ENCODE results near the gene C1QC.
"Not testable (repeated sequence)": the region's sequence is repeated elsewhere in the genome, so short reads cannot be mapped to it uniquely, and the experiment has no call there.

Gene C1QC

DNA sequence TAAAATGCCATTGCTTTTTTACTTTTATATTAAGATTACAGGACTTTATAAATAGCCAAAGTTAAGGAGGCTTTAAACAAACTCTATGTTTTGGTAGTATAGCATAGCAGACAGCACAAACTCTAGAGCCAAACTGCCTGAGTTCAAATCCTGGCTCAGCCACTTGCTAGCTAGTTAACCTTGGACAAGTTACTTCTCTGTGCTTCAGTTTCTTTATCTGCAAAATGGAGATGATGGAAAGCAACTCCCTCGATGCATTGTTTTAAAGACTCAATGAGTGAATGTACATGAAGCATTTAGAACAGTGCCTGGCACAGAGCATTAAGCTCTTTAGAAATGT lies 30.9 kb downstream of the C1QC start:
- no peak for TF ChIP-seq POLR2A (IDR thresholded peaks at IDR 0.05; ENCODE audit: low read depth, low read length)
- no peak for TF ChIP-seq TAF1 (IDR thresholded peaks at IDR 0.05; ENCODE audit: borderline replicate concordance, low read depth, low read length)
- no peak for TF ChIP-seq POLR2AphosphoS5 (IDR thresholded peaks at IDR 0.05; ENCODE audit: low read depth, low read length)
- DNase-seq (ENCODE audit: insufficient read length) (no peak), FAIRE-seq (no peak)

DNA sequence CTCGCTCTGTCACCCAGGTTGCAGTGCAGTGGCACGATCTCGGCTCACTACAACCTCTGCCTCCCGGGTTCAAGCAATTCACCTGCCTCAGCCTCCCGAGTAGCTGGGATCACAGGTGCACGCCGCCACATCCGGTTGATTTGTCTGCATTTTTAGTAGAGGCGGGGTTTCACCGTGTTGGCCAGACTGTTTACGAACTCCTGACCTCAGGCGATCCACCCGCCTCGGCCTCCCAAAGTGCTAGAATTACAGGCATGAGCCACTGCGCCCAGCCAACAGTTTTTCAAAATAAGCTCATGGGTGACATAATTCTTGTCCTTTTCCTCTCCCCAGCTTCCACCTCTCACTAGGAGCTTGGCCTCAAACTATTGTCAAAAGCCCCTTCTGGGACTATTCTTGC lies 32.7 kb downstream of the C1QC start:
- not testable (repeated sequence) for DNase-seq (ENCODE audit: insufficient read length); FAIRE-seq

DNA sequence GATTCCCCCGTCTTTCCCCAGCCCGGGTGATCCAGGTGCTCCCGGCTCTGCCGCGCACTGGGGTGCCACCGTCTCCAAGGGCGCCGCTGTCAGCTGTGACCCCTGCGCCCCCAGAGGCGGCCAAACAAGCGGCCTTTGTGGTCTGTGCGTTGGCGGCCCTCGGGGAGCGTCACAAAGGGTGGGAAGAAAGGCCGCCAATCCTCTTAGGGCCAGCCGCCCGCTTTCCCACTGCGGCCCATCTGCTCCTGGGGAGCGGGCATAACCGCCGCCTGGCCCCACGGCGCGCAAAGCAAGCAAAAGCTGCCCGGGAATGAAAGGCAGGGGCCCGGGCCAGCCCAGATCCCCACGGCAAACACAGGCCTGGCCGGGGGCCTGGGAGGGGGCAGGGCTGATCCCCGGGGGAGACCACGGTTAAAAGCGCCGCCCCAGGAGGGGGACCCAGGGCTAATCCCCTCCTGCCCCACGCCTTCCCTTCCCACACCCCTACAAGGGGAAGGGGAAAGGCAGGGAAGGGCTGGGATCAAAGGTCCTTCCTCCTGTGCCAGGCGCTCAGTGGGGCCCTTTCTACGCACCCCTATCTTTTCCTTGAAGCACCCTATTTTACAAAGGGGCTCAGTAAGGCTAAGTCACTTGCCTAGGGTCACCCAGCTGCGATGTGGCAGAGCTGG lies 33.6 kb downstream of the C1QC start:
- TF ChIP-seq TAF1 (IDR thresholded peaks at IDR 0.05; ENCODE audit: borderline replicate concordance, low read depth, low read length): no peak
- TF ChIP-seq POLR2AphosphoS5 (IDR thresholded peaks at IDR 0.05; ENCODE audit: low read depth, low read length): no peak
- no peak for TF ChIP-seq POLR2A (IDR thresholded peaks at IDR 0.05; ENCODE audit: low read depth, low read length)
- no peak for FAIRE-seq

DNA sequence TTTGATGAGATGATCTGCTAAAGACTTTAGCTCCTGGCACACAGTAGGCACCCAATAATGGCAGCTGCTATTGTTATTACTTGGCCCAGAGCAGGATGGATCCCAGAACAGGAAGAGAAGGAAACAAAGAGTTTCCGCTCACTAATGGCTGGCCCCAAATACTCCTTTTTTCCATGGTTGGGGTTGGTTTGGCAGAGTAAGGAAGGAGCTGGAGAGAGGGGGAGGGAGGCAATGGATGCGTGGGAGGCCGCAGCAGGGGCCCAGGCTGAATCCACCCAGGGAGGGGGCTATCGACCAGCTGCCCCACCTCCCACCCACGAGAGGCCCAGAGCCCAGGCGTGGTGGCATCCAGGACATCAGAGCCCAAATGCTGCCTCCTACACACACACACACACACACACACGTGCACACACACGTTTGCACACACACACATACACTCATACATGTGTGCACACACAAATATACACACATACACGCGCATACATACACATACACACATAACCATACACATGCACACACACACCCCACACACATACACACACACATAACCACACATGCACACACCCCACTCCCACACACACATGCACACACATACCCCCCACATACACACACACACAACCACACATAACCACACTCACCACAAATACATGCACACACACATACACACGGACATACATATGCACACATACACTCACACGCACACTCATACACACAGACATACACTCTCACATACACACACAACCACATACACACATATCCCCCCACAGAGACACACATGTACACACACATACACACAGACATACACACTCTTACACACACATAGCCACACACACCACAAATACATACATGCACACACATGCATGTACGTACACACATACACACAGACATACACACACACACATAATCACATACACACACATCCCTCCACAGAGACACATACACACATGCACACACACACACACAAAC lies 34.8 kb downstream of the C1QC start:
- TF ChIP-seq POLR2AphosphoS5 (IDR thresholded peaks at IDR 0.05; ENCODE audit: low read depth, low read length): no peak
- no peak for TF ChIP-seq TAF1 (IDR thresholded peaks at IDR 0.05; ENCODE audit: borderline replicate concordance, low read depth, low read length)
- no peak for FAIRE-seq
- no peak for DNase-seq (ENCODE audit: insufficient read length)

More for the DNA sequence above, 33.6 kb downstream of the C1QC start:
- no peak for DNase-seq (ENCODE audit: insufficient read length)

DNA sequence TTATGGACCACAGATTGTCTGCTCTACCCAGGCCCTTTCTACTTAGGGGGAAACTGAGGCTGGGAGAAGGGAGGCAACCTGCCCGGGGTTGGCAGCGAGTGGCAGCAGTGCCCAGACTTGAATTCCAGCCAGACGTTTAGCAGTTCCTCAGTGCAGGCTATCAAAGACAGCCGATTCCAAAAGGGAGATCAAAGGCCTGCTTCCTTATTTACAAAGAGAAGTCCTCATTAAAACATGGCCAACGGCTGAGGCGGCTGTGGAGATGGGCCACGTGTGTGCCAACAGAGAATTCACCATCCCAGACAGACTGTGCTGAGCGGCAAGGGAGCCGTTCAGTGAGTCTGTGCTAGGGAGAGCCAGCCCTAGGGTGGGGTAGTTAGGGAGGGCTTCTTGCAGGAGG lies 37.3 kb downstream of the C1QC start:
- TF ChIP-seq POLR2A (IDR thresholded peaks at IDR 0.05; ENCODE audit: low read depth, low read length) (no peak), TAF1 (IDR thresholded peaks at IDR 0.05; ENCODE audit: borderline replicate concordance, low read depth, low read length) (no peak), POLR2AphosphoS5 (IDR thresholded peaks at IDR 0.05; ENCODE audit: low read depth, low read length) (no peak)
- DNase-seq (ENCODE audit: insufficient read length) (no peak), FAIRE-seq (no peak)

DNA sequence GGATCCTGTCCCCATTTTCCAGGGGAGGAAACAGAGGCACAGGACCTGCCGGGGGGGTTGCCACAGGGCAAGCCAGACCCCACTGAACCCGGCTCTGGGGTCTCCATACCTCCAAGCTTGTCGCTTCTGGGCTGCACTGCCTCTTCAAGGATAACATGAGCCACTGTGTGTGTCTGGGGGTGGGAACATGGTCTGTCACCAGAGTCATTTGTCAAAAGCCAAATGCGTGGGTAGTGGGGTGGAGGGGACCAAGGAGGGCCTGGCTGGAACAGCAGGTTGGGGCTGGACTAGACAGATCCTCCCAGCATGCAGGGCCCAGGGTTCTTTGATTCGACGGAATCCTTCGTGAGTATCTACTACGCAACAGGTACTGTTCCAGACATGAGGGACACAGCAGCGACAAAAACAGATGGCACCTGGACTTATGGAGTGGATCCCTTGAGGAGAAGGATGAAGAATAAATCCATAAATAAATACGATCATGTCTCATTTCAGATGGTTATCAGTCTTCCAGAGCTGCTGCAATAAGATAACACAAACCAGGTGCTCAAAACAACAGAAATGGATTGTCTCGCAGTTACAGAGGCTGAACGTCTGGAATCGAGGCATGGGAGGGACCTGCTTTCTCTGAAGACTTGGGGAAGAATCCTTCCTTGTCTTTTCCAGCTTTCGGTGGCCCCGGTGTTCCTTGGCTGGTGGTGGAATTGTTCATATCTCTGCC lies 38.3 kb downstream of the C1QC start:
- FAIRE-seq: no peak
- TF ChIP-seq POLR2A (IDR thresholded peaks at IDR 0.05; ENCODE audit: low read depth, low read length): no peak
- TF ChIP-seq POLR2AphosphoS5 (IDR thresholded peaks at IDR 0.05; ENCODE audit: low read depth, low read length): no peak
- TF ChIP-seq TAF1 (IDR thresholded peaks at IDR 0.05; ENCODE audit: borderline replicate concordance, low read depth, low read length): no peak
- no peak for DNase-seq (ENCODE audit: insufficient read length)

- DNase-seq (ENCODE audit: insufficient read length) (no peak), FAIRE-seq (no peak)
- TF ChIP-seq TAF1 (IDR thresholded peaks at IDR 0.05; ENCODE audit: borderline replicate concordance, low read depth, low read length) (no peak), POLR2AphosphoS5 (IDR thresholded peaks at IDR 0.05; ENCODE audit: low read depth, low read length) (no peak), POLR2A (IDR thresholded peaks at IDR 0.05; ENCODE audit: low read depth, low read length) (no peak)
These were observed 40.1 kb downstream of the C1QC start for GRCh38 chr1:22683547-22683946.

GRCh38 chr1:22685591-22686059 lies 42.2 kb downstream of the C1QC start:
- no peak for TF ChIP-seq TAF1 (IDR thresholded peaks at IDR 0.05; ENCODE audit: borderline replicate concordance, low read depth, low read length)
- no peak for TF ChIP-seq POLR2A (IDR thresholded peaks at IDR 0.05; ENCODE audit: low read depth, low read length)
- no peak for TF ChIP-seq POLR2AphosphoS5 (IDR thresholded peaks at IDR 0.05; ENCODE audit: low read depth, low read length)
- DNase-seq (ENCODE audit: insufficient read length) (no peak), FAIRE-seq (no peak)

DNA sequence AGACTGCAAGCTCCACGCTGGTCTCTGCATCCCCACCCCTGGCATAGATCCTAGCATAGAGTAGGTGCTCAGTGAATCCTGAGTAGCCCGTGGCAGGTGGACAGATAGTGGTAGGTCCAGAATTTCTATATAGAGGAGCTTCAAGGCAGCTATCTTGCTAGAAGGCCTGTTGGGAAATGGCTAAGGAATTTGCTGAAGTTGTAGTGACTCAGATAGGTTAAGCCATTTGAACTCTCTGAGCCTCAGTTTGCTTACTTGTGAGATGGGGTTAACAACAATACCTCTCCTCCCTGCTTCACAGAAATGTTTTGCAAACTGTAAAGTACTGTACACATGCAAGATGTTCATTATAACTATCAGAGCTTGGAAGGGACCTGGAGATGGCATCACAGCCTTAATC lies 43.8 kb downstream of the C1QC start:
- DNase-seq (ENCODE audit: insufficient read length) (no peak), FAIRE-seq (no peak)
- no peak for TF ChIP-seq POLR2A (IDR thresholded peaks at IDR 0.05; ENCODE audit: low read depth, low read length)
- no peak for TF ChIP-seq TAF1 (IDR thresholded peaks at IDR 0.05; ENCODE audit: borderline replicate concordance, low read depth, low read length)
- TF ChIP-seq POLR2AphosphoS5 (IDR thresholded peaks at IDR 0.05; ENCODE audit: low read depth, low read length): no peak

DNA sequence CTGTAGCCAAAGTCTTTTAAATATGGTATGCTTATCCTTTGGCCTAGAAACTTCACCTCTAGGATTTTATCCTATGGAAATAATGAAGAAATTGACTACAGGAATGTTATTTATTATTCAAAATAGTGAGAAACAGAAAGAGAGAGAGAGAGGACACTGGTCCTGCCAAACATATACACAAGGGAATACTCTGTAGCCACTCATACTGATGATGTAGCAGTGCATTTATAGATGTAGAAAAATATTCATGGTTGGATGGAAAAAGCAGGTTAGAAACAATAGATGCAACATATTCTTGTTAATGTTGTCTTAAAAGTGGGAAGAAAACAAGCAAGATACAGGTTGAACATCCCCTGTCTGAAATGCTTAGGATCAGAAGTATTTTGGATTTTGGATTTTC lies 45.0 kb downstream of the C1QC start:
- TF ChIP-seq TAF1 (IDR thresholded peaks at IDR 0.05; ENCODE audit: borderline replicate concordance, low read depth, low read length): no peak
- no peak for TF ChIP-seq POLR2A (IDR thresholded peaks at IDR 0.05; ENCODE audit: low read depth, low read length)
- TF ChIP-seq POLR2AphosphoS5 (IDR thresholded peaks at IDR 0.05; ENCODE audit: low read depth, low read length): no peak
- no peak for DNase-seq (ENCODE audit: insufficient read length)
- FAIRE-seq: no peak

DNA sequence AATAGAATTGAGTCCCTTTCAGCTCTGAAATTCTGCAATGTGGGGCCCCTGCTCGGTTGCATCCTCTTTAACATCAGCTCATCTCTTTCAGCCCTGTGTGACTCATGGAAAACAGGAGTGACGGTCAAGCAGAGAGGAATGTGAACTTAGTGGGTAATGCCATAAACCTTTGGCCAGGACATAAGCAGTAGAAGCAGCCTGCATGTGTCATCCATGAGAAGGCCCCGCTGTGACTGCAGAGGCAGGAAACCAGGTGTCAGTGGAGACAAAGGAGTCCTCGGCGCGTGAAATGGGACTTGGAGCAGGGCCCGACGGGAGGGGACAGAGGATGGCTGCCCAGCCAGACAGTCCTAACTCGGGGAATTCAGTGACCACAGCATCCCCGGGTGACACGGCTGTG lies 46.1 kb downstream of the C1QC start:
- FAIRE-seq: no peak
- no peak for DNase-seq (ENCODE audit: insufficient read length)
- no peak for TF ChIP-seq POLR2A (IDR thresholded peaks at IDR 0.05; ENCODE audit: low read depth, low read length)
- no peak for TF ChIP-seq POLR2AphosphoS5 (IDR thresholded peaks at IDR 0.05; ENCODE audit: low read depth, low read length)
- no peak for TF ChIP-seq TAF1 (IDR thresholded peaks at IDR 0.05; ENCODE audit: borderline replicate concordance, low read depth, low read length)
